Muscle of leg (tissue), 11 donors: Measurements from ENCODE around the gene CDC6. TPM values are rescaled to one million over a fixed set of nuclear protein-coding genes. Genes with fewer than 3 reads are reported as not detected.

Experiments used
- DNase-seq: peaks from one replicate; pipeline ENCODE4 v3.0.0; 2013
- H3K27ac ChIP-seq: one replicate; pipeline ENCODE4 v1.5.1; 2013; ENCODE audit warnings: mild to moderate bottlenecking, low read length, control low read depth
- H3K27me3 ChIP-seq: one replicate; pipeline ENCODE4 v1.6.1; 2013; ENCODE audit warnings: low read length; ENCODE audit not compliant: control insufficient read depth, insufficient read depth
- H3K36me3 ChIP-seq: one replicate; pipeline ENCODE4 v1.6.1; 2013; ENCODE audit warnings: low read length; ENCODE audit not compliant: control insufficient read depth, insufficient read depth
- H3K4me1 ChIP-seq: one replicate; pipeline ENCODE4 v1.6.1; 2013; ENCODE audit warnings: low read length; ENCODE audit not compliant: control insufficient read depth, insufficient read depth
- H3K4me3 ChIP-seq: one replicate; pipeline ENCODE4 v1.5.1; 2013; ENCODE audit warnings: low read length, control low read depth
- H3K9me3 ChIP-seq: replicated peaks from 2 replicates; pipeline ENCODE4 v1.6.1; 2013; ENCODE audit warnings: low read depth, low read length; ENCODE audit not compliant: control insufficient read depth
- WGBS: methylation state at CpG from one replicate; pipeline ENCODE4 v1.1.5; 2013; ENCODE audit warnings: missing lambda C conversion rate; ENCODE audit not compliant: insufficient coverage; 5-methylcytosine and 5-hydroxymethylcytosine counted together
- polyA plus RNA-seq, 8 donors: library from polyadenylated mRNA; unstranded; fragments of 120-200 nt; gene quantifications; one replicate each; pipeline versions ENCODE4 v1.2.1 to v1.2.3, GENCODE V29; 2013; ENCODE audit warnings: inconsistent platforms in 1 of 8, low replicate concordance in 1 of 8; ENCODE audit not compliant: insufficient read length in 8 of 8, insufficient read depth in 1 of 8
- total RNA-seq: library from RNA; stranded (reverse); fragments of 120-200 nt; gene quantifications from one replicate; pipeline ENCODE4 v1.2.4, GENCODE V29; 2013

The CDC6 gene
- total and polyA plus RNA-seq, 9 donors, result 8.2 to 17.0 (median 11.1) TPM

DNA sequence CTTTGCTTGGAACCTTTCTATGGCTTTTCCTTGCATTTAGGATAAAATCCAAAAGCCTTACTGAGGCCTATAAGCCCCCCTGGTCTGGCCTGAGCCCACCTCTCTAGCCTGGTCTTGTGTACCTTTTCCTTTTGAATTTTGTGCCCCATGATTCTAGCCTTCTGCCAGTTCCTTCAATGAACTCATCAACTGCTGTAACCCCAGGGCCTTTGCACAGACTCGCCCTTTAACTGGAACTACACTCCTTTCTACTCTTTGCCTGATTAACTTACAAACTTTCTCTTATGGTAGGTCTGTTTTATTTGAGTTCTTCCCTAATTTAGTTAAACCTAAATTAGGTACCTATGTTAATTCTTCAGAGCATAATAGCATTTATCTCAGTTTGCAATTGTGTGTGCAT, 52.6 kb downstream of the CDC6 start:
- peaks cover 87% of the 10 kb centered on the region for H3K4me1 ChIP-seq
- H3K27ac ChIP-seq, result peak overlapping the region; percentile 97
- WGBS, result no CpG with 5 or more reads among the region's 1 CpG
- no peak overlapping the region for H3K4me3 ChIP-seq
- no peaks in the 10 kb centered on the region for H3K9me3 ChIP-seq
- DNase-seq, result no peak
- H3K36me3 ChIP-seq, result peaks cover 36% of the 10 kb centered on the region
- H3K27me3 ChIP-seq, result no peaks in the 10 kb centered on the region

DNA sequence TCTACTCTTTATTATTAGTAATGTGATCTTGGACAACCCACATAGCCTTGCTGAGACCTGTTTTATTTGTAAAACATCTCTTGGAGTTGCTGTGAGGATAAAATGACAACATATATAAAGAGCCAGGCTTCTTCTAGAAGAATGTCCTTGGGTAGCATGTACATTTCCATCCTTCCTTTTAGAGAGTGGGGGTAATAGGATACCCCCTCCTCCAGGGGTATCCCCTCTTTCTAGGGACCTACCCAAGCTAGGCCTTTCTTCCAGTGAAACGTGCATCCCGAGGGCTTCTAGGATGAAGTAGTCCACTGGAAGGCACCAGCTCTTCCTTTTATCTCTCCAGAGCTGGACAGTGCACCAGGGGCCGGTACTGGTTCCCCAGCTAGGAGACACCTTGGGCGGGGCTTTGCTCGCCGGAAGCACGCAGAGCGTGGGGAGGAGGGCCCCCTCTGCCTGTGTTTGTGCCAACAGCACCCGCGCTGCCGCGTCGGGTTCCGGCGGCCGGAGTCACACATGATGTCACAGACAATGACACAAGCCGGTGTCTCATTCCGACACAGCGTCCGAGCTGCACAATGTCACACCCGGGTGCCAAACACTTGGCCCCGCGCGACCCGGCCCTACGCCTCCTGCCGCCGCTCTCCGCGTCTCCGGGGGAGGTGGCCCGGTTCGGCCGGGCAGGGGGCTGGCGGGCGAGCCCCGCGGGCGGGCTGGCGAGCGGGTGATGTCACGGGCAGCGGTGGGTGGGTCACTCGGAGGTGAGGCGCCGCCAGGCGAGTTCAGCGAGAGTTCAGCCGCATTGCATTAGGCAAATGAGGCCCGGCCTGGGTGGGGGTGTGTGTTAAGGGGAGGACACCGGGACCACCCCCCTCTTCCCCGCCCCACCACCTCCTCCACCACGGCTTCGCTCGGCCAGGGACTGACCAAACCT, 53.5 kb downstream of the CDC6 start:
- H3K27me3 ChIP-seq, result no peaks in the 10 kb centered on the region
- H3K4me3 ChIP-seq, result peak overlapping the region; percentile 91
- no peaks in the 10 kb centered on the region for H3K9me3 ChIP-seq
- under 1% methylated on average over 44 of the region's 55 CpGs for WGBS
- DNase-seq, result peak; percentile 90
- peak overlapping the region; percentile 97 for H3K27ac ChIP-seq
- H3K36me3 ChIP-seq, result peaks cover 36% of the 10 kb centered on the region
- peaks cover 87% of the 10 kb centered on the region for H3K4me1 ChIP-seq

DNA sequence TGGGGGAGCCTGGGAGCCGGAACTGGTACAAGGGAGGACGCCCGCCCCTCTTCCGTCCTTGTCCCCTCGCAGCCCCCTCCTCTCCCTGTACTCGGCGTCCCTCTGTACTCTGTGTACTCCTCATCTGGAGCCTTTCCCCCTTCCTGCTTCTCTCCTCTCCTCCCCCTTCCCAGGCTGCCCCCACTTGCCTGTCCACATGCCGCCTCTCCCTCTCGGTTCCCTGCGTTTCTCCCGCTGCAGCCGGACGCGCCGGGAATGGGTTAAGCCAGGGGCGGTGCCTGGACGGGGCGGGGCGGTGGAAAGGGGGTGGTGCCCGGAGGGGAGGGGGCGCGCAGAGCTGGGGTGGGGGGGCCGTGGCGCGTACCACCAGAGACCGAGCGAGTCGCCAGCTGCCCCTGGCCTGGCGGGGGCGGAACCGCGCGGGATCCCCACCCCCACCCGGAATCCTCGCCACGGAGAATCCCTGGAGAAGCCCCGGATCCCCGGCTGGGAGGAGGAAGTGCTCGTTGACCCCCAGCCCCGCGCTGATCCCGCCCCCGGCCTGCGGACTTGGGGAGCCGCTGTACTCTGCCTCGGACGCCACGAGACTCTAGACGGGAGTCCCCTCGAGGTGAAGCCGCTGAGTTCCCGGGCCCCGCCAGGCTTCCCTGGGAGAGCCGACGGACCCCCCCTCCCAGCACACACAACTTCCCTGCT, 54.3 kb downstream of the CDC6 start:
- DNase-seq, result peak; percentile 94
- Histone ChIP-seq H3K4me1 (peaks cover 92% of the 10 kb centered on the region), H3K36me3 (peaks cover 36% of the 10 kb centered on the region), H3K9me3 (no peaks in the 10 kb centered on the region), H3K27me3 (no peaks in the 10 kb centered on the region), H3K4me3 (peak overlapping the region; percentile 91), H3K27ac (peak overlapping the region; percentile 97)
- 0% methylated on average over 40 of the region's 55 CpGs for WGBS

DNA sequence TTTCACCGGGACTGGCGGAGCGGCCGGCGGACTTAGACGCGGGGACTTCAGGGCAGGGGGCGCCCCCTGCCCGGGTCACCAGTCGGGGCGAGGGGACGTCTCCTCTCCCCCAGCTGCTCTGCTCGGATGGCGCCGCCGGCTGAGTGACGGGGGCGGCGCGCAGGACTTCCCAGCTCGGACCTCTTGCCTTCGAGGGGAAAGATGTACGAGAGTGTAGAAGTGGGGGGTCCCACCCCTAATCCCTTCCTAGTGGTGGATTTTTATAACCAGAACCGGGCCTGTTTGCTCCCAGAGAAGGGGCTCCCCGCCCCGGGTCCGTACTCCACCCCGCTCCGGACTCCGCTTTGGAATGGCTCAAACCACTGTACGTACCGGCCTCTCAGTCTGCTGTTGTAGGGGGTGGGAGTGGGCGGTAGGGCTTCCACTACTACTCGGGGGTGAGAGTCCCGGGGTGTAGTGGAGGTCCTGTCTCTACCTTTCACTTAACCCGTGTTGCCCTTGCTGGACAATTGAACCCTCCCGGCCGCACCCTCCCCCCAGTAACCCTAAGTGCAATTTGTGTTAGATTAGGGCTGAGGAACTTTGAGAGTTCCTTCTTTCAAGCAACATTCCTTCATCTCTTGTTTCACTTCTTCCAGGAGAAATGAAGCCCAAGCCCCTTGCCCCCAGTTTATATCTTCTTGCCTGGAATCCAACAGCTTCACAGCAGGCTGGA, 55.0 kb downstream of the CDC6 start:
- Histone ChIP-seq H3K27me3 (no peaks in the 10 kb centered on the region), H3K9me3 (no peaks in the 10 kb centered on the region), H3K4me3 (peak overlapping the region; percentile 91), H3K36me3 (peaks cover 30% of the 10 kb centered on the region), H3K4me1 (peaks cover 92% of the 10 kb centered on the region), H3K27ac (peak overlapping the region; percentile 97)
- DNase-seq, result peak; percentile 40
- under 1% methylated on average over 19 of the region's 38 CpGs for WGBS

DNA sequence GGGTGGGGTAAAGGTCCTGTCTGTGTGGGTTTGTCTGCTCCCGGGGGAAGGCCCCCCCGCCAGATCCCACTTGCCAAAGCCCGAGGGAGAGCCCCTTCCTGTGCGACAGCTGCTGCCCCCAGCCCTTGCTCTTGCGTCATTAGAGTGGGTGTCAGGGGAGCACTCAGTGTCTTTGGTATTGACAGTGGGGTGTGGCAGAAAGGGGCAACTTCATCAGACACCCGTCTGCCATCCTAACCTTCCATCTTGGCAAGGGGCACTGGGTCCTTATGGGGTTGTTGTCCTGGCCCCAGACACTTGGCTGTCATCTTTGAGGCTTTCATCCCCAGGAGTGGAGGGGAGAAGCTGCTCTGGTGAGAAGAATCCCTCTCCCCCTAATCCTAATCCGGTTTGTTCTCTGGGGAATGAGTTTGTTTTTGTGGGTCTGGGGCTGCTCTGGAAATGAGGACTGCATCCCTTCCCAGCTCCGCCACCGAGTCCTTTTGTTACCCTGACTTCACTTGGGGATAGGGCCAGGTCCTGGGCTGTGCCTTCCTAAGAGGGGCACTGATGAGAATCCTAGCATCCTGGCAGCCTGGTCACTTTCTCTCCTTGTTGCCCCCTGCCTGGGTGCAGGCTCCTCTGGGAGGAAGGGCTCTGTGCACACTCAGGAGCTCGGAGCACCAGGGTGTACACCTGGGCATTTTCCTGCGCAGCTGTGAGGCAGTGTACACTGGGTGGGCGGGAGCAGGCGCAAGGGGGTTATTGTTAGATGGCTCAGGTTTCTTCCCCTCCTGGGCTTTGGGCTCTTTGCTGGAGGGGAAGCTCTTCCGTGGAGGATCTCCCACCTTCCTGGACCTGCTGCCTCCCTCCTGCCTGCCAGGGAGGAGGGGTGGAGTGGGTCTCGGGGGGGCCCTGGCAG, 55.8 kb downstream of the CDC6 start:
- DNase-seq, result peak; percentile 70
- H3K4me3 ChIP-seq, result peak overlapping the region; percentile 91
- peaks cover 33% of the 10 kb centered on the region for H3K36me3 ChIP-seq
- H3K9me3 ChIP-seq, result no peaks in the 10 kb centered on the region
- H3K27me3 ChIP-seq, result no peaks in the 10 kb centered on the region
- WGBS, result 9% methylated on average over 6 of the region's 15 CpGs
- H3K27ac ChIP-seq, result peak overlapping the region; percentile 97
- H3K4me1 ChIP-seq, result peaks cover 92% of the 10 kb centered on the region

DNA sequence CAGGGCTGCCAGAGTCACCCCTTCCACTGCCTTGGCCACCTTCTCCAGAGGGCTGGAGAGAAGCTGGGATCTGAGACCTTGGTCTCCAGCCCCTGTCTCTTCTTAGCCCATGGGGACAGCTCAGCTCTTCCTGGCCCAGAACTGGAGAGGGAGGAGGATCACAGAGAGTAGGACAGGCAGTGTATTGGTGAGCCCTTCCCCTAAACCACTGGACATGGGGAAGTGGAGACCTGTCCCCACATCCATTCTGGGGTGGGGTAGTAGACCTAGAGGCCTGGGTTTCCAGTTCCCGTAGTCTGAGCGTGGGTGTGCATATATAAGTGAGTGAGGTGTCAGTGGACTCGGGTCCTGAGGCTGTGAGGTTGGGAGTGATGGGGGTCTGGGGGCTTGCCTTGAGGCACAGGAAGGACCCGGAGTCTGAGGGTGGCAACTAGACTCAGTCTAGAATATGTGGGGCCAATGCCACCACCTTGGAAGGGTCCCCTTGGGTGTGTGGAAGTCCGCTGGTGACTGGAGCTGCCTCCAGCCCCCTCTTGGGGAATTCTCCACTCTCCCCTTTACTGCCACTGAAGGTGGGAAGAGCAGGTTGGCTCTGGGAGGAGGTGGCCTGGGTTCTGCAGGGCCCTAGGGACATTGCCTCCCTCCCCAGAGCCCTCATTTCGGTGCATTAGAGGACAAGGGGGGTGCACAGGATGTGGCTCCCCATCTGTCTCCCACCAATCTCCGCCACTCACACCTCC, 56.9 kb downstream of the CDC6 start:
- peak overlapping the region; percentile 91 for H3K4me3 ChIP-seq
- H3K27me3 ChIP-seq, result no peaks in the 10 kb centered on the region
- 10% methylated on average over 4 of the region's 7 CpGs for WGBS
- peak overlapping the region; percentile 97 for H3K27ac ChIP-seq
- DNase-seq, result peak; percentile 67
- H3K4me1 ChIP-seq, result peaks cover 92% of the 10 kb centered on the region
- H3K9me3 ChIP-seq, result no peaks in the 10 kb centered on the region
- H3K36me3 ChIP-seq, result peaks cover 40% of the 10 kb centered on the region

DNA sequence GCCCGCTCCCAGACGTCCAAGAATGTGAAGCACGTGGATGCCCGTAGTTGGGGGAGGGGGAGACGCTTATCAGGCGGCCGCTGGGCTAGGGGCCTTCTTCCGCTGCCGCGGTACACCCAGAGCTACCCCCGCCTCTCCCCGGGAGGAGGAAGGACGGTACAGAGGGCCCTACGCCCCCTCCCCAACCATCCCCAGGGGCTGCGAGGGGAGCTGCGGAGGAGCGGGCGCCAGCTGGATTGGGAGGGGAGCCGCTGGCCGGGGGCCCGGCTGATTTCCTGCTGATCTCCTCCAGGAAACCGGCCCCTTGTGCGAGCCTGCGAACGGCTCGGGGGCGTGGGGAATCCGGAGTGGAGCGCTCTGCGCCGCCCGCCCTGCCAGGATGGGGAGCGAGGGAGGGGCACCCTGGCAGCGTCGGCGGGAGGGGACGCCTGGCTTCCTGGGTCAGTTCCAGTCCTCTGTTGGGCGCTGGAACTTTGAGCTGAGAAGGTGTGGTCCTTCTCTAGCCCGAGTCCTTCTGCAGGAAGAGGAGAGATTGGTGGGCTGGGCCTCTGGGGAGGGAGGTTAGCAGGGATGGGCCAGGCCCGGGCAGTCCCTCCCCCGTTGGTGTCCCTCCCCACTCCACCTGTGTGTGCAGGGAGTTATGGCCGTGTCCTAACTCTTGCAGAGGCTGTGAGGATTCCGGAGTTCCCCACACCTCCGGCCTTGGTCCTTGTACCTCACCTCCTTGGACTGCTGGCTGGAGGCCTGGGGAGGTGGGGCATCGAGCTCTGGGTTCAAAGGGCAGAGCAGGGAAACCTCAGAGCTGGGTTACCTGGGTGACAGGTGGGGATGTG, 57.7 kb downstream of the CDC6 start:
- H3K27ac ChIP-seq, result peak overlapping the region; percentile 97
- H3K4me1 ChIP-seq, result peaks cover 92% of the 10 kb centered on the region
- peak; percentile 90 for DNase-seq
- H3K27me3 ChIP-seq, result no peaks in the 10 kb centered on the region
- H3K4me3 ChIP-seq, result peak overlapping the region; percentile 91
- H3K36me3 ChIP-seq, result peaks cover 43% of the 10 kb centered on the region
- WGBS, result under 1% methylated on average over 23 of the region's 45 CpGs
- no peaks in the 10 kb centered on the region for H3K9me3 ChIP-seq

DNA sequence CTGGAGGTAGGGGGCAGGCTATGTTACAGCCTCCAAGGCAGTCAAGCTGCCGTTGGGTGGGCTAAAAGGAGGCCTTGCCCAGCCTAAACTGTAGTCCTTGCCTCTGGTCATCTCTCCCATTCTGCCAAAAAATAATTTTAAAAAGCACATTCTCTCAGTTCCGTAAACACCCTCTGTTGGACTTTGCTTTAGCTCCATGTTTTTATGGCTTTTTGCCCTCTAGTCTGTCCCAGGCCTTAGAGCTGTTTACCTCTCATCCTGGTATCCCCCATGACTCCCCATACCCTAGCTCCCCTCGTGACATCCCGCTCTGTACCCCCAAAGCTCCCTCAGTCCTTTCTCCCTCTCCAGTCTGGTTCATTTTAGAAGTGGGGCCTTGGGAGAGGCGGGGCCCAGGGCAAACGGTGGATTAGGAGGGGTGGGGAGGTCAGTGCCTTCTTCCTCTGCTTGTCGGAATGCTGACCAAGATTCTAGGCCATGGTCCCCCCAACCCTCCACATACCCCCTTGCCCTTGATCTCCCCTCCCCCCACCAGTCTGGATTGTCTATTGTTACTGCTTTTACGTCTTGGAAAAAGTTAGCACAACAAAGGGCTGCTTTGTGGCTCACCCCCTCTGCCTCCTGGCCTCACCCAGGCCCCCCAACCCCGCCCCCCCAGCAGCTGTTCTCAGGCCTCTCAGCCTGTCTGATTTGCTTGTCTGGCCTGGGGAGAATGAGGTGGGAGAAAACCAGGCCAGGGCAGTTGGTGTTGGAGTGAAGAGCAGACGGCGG, 58.5 kb downstream of the CDC6 start:
- Histone ChIP-seq H3K9me3 (no peaks in the 10 kb centered on the region), H3K4me1 (peaks cover 92% of the 10 kb centered on the region), H3K27ac (peak overlapping the region; percentile 97), H3K4me3 (peak overlapping the region; percentile 91), H3K27me3 (no peaks in the 10 kb centered on the region), H3K36me3 (peaks cover 44% of the 10 kb centered on the region)
- 14% methylated on average over 4 of the region's 11 CpGs for WGBS
- DNase-seq, result peak; percentile 84
